Activated CD8-positive, alpha-beta memory T cell treated with anti-CD3 and anti-CD28 coated beads for 4 hours (primary cell): ENCODE results near the gene INTS1.
"Not testable (repeated sequence)": the region's sequence is repeated elsewhere in the genome, so short reads cannot be mapped to it uniquely, and the experiment has no call there.

Source experiments
- DNase-seq, 2 donors: peaks; one replicate each; pipeline ENCODE4 v3.0.0-alpha.2; 2020; ENCODE audit warnings: low read depth in 2 of 2

INTS1 gene

DNA sequence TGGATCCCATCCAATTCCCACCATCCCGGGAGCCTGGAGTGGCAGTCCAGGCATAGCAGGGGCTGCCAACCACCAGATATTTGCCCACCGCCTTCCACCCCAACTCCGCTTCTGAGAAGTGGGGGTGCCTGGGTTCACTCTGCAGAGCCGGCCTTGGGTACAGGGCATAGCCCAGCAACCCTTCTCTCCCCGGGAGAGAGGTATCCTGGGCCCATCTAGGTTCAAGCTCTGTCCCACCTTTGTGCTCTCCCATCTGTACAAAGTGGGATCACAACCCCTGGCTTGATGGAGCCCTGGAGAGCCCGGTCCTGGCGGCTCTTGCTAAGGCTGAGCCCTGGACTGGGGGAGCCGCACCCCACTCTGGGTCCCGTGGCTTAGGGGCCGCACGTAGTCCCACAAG is 57.1 kb downstream of the INTS1 start:
- DNase-seq: no peak

DNA sequence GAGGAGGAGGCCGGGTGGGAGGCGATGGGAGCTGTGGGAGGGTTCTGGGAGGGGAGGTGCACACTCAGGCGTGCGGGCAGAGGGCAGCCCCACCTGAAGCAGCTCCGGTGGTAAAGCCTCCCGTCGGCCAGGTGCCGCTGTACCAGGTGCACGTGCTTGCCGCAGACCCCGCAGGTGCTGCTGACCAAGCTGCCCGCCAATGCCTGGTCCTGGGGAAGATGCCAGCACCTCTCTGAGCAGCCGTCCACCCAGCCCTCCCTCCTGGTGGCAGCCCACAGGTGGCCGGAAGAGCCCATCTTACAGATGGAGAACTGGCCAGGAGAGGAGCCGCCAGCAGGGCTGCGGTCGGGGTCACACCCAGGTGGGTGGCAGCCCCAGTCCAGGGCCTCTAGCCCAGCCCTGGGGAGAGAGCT is 57.6 kb downstream of the INTS1 start:
- DNase-seq: no peak

DNA sequence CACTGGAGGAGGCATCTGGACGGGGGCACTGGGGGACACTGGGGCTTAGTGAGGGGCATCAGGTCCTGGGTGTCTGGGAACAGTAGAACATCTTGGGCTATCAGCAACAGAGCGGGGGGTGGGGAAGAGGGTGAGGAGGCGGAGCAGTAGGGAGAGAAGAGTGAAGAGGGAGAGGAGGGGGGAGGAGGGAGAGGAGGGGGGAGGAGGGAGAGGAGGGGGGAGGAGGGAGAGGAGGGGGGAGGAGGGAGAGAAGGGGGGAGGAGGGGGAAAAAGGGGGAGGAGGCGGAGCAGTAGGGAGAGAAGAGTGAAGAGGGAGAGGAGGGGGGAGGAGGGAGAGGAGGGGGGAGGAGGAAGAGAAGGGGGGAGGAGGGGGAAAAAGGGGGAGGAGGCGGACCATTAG is 58.2 kb downstream of the INTS1 start:
- DNase-seq: not testable (repeated sequence)

DNA sequence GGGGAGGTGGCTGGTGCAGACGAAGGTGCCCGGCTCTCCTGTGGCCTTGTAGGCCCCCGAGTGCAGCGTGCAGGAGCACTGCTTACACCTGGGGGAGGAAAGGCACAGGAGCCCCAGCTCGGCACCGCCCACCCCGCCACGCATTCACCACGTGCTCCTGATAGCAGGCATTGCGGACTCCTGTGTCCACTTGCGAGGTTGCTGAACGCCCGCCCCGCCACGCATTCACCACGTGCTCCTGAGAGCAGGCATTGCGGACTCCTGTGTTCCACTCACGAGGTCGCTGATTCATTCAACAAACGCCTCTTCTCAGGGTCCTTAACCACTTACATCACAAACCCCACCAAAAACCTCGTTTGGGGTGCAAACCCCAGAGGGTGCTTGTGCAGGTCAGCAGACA is 58.8 kb downstream of the INTS1 start:
- no peak for DNase-seq

DNA sequence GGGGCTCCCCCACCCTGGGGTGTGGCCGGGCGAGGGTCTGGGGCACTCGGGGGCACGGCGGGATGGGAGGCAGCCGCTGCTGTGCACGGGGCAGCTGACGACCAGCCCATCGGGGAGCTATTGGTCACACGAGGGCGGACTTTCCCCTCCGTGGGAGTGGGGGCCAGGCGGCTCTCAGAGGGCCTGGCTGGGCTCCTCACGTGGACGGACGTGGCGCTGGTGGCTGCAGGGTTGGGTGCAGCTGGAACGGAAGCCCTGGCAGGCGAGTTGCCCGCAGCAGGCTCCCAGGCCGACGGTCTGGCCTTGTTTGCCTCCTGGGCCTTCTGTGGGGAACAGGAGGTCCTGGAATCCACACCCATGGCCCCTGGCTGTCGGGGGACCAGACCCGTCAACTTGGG is 59.3 kb downstream of the INTS1 start:
- DNase-seq: no peak

DNA sequence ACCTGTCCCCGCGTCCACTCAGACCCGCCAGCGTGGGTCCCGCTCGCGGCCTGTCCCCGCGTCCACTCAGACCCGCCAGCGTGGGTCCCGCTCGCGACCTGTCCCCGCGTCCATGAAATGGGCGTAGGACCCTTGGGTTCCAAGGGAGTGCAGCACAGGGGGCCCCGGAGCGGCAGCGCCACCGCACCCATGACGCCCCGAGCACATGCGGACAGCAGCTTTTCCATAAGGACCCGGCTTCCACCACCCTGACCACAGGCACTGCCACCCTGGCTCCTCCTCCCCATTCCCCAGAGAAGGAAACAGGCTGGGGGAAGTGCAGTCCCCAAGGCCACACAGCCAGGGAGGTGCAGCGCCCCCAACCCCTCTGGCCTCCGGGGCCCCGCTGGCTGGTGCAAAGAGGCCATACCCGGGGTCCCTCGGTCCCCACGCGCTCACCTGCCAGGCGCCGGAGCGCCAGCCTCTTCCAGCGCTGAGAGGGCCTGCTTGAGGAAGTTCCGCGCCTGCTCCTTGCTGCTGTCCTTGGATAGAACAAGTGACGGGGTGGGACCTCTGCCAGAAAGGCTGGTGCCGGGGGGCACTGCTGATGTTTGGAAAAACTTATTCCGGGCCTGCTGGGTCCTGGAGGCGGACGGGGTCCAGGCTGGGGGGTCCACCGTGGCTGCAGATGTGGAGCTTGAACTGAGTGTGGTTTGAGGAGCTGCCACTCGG is 59.8 kb downstream of the INTS1 start:
- DNase-seq: no peak

DNA sequence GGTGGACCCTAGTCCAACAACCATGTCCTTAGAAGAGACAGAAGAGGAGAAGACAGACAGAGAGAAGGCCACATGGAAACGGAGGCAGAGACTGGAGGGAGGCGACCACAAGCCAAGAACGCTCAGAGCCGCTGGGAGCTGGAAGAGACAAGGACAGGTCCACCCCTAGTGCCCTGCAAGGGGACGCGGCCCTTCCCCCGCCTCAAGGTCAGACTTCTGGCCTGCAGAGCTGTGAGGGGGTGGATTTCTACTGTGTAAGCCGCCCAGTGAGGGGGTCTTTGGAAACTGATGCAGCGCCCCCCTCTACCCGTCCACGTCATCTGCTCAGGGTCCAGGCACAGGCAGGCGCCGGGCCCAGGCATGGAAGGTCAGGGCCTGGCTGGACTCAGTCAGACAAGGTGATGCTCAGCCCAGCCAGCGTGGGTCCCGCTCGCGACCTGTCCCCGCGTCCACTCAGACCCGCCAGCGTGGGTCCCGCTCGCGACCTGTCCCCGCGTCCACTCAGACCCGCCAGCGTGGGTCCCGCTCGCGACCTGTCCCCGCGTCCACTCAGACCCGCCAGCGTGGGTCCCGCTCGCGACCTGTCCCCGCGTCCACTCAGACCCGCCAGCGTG is 60.5 kb downstream of the INTS1 start:
- not testable (repeated sequence) for DNase-seq

DNA sequence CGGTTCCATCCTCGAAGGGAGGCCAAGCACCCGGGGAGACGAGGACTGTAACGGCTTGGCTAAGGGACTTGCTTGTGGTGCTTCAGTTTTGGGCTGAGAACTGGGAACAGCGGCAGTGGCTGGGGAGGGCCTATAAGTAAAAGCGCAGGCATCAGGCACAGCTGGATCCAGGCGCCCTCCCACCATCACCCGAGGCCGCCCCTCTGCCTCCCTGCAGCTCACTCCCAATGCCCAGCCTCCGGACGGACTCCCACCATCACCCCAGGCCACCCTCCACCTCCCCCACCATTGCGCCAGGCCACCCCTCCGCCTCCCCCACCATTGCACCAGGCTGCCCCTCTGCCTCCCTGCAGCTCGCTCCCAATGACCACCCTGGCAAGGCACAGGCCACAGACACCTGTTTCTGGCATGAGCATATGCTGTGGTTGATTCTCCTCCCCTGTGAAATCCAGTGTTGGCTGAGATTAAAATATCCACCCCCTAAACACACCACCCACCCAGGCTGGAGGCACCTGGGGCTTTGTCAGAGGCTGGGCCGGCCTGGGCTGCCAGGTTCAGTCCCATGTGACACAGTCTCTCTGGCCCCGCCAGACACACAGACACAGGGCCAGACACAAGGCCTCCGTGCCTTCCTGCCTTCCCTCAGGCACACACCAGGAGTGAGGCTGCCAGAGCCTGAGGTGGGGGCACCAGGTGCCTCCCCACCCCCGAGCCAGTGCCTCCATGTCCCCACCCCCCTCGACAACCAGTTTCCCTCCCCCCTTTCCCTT is 61.6 kb downstream of the INTS1 start:
- no peak for DNase-seq

DNA sequence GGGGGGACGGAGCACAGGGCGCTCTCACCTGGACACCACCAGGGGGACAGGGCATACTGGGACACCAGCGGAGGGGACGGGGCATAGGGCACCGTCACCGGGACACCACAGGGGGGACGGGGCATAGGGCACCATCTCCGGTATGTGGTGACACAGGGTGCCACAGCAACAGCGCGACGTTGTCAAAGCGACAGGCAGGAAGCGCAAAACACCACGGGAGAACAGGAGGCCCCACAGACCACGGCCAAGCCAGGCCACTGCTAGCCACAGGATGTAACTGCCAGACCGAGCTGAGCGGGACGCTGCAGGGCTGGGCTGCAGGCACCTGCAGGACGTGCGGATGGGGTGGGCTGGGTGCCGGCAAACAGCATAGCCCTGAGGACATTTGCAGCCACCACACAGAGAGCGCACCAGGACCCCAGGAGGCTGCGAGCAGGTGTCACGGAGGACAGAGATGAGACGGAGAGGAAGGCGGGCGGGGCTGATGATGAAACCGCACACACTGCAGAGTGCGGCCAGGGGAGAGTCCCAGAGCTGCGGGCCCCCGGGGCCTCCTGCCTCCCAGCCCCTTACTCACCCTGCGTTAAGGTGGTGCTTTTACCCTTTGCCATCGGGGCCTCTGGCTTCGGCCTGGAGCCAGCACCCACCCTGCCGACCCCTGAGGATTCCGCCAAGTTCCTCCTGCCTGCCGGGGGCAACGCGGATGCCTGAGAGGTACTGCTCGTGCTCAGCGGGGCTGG is 62.4 kb downstream of the INTS1 start:
- no peak for DNase-seq

DNA sequence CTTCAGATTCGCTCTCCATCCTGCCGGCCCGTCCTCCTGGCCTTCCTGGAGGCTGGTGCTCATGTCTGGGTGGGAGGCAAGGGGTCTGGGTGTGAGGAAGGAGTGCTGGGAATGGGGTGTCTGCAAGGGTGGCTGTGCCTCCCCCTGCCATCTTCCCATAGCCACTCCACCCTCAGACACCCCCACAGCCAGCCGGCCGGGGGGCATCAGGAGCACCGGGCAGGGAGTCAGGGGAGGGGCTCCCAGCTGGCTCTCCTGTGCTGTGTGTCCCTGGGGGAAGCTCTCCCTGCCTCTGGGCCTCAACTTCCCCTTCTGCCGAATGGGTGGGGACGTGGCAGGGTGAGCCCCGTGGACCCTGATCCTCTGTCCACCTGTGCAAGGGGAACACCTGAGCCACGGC is 63.6 kb downstream of the INTS1 start:
- DNase-seq: no peak

DNA sequence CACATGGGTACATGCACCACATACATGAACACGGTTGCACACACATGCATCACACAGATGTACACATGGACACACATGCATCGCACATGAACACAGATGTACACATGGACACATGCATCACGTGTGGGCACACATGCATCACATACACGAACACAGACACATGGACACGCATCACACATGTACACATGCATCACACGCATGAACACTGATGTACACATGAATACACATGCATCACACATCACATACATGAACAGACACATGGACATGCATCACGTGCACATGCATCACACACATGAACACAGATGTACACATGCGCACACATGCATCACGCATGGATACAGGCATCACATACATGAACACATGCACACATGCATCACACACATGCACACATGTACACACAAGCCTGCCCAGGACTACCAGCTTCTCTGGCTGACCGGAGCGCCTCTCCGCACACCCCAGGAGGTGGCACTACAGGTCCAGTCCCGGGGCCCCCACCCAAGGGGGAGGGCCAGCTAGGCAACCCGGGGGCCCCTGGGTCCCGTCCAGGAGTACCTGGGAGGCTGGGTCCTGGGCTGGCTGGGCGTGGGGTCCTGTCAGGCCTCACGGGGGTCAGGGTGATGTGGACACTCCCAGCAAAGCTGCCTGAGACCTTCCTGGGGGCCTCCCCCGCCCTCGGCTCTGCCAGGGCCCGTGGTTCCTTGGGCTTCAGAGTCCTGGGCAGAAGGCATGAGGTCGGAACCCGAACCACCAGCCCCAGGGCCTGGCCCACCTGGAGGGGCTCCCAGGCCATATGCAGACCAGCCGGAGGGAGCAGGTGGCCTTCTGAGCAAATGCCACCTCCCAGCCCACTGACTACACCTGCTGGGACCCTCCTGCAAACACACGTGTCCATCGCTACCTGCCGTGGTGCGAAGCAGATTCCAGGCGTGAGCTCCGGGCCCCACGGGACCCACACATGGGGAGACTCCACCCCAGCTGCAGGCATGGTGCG is 64.5 kb downstream of the INTS1 start:
- no peak for DNase-seq

DNA sequence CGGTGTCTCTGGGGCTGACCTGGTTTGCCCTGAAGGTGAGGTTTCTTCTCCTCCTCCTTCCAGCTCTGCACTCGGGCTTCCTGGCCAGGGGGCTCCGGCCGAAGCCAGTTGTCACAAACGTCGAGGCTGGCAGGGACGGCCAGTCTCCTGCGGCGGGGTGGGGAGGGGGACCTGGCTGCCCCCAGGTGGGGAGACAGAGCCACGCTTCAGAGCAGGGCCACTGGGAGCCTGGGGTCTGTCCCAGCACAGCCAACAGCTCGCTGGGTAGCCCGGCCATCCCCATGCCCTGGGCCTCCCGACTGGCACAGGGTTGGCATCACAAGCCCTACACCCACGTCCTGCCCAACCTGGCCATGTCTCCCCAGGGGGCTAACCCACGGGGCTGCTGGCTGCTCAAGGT is 65.4 kb downstream of the INTS1 start:
- DNase-seq: no peak

DNA sequence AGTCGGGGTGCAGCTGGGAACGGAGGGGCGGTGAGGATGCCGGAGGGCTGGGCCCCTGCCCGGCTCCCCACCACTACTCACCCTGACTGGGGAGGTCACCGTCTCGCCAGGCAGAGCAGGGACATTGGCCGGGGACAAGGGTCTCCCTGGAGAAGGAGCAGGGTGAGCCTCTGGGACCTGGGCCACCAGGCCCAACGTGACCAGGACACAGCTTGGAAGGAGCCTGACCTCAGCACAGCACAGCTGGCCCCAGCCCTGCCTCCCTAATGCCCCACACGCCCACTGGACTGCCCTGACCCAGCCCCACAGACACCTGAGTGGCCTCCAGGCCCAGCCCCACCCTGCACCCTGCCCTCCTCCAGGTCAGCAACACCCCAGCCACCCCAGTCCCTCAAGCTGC is 66.0 kb downstream of the INTS1 start:
- DNase-seq: no peak

DNA sequence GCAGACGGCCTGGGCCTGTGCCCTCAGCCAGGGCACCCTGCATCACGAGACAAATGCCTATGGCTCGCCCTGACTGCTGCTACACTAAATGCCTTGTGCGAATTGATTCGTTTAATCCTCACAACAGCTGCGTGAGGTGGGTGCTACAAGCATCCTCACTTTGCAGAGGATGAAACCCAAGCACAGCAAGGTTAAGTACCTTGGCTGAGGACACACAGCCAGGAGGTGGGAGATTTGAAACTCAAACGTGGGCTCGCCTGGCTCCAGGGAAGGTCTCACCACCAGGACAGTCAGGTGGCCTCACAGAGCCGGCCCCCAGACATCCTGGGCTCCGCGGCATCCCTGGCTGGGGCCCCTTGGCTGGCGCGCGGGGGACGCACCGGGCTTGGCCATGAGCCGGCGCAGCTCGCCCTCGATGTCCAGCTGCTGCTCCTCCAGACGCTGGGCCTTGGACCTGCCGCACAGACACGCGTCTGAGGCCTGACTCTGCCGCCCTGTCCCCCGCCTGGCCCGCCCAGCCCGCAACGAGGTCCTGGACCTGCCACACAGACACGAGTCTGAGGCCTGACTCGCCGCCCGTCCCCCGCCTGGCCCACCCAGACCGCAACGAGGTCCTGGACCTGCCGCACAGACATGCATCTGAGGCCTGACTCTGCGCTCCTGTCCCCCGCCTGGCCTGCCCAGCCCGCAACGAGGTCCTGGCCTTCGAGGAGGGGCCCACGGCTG is 66.9 kb downstream of the INTS1 start:
- no peak for DNase-seq

DNA sequence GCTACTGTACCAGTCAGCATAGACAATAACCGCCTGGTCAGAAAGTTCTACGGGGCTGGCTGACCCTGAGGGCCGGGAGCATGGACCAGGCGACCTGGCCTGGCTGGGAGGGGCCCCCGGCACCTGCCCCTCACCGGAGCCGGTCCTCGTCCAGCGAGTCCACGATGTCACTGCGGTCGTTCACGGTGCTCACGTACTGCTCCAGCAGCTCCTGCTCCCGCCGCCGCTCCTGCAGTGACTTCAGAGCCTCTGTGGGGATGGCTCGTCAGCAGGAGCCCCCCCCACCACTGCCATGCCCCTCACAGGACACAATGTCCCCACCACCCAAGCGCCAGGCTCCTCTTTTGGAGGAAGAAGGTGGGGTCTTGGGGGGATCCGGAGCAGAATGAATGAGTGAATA is 67.6 kb downstream of the INTS1 start:
- no peak for DNase-seq

DNA sequence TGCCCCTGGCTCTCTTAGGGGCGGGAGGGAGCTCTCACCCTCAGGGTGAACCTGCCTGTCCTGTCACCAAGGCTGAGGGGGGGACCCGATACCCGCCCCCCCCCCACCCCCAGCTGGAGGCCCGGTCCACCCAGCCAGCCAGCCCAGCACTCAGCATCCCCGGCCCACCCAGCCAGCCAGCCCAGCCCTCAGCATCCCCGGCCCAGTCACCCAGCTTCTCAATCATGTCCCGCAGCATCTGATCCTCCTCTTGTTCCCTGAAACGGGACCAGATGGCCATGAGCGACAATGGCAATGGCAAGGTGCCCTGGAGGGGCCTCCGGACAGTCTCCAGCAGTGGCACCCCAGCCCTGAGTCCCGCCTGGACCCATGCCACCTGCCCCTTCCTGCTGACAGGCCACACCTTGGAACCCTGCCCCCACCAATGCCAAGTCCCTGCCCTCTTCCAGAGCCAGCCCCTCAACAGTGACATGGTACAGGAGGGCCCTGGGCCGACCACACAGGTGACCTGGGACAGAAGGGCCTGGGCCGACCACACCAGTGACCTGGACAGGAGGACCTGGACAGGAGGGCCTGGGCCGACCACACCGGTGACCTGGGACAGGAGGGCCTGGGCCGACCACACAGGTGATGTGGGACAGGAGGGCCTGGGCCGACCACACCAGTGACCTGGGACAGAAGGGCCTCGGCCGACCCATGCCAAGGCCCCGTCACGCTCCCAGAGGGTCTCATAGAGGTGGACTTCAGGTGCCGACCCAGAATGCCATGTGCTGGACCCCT is 69.1 kb downstream of the INTS1 start:
- no peak for DNase-seq

DNA sequence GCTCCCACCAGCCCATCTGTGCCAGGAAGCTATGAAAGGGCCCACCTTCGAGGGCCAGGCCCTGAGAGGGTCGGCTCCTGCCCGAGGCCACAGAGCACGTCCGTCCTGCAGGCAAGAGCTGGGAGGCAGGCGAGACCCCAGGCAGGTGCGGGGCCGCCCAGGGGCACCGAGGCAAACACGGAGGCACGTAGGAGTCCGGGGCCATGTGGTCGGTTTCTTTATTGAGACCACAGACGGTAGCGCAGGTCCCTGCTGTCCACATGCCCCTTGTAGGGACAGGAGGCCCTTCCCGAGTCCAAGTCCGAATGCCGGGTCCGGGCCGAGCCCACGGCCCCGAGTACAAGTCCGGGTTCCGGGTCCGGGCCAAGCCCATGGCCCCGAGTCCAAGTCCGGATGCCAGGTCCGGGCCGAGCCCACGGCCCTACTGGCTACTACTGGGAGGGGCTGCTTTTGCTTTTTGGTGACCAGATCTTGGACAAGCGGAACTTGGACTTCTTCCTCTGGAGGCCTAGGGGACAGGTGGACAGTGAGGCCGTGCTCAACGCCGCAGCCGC is 69.9 kb downstream of the INTS1 start:
- no peak for DNase-seq

DNA sequence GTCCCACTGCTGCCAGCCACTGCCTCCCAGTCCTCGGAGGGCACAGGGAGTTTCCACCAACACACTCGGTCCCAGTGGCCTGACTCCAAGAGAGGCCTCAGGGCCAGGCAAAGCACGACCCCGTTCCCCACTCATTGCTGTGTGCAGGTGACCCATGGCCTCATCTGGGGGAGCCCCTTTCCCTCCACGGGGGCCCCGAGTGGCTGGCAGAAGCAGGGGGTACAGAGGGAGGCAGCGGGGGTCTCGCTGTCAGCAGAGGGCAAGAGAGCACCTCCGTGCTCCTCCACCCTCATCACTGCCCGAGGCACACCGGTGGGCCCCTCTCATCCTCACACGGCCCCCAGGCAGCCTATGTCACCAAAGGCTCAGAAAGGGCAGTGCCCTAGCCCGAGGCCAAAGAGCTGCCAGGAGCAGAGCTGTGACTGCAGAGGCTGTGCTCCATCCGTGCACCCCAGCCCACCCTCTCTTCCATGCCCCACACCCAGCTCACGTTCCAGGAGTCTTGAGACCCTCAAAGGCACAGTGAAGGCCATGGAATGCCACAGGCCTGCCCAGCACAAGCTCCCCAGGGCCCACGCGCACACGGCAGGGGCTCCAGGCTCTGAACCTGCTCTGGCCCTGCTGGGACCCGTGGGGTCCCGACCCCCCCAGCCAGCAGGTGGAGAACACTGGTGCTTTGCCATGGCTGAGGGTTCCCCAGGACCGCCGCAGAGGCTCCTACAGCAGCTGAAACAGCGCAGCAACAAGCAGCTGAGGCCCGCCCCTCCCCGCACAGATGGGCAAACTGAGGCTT is 70.9 kb downstream of the INTS1 start:
- DNase-seq: no peak
